PC-9 (cell line): ENCODE results near the gene DMWD.

ENCODE experiments used
- CTCF ChIP-seq: fragments of 200-600 bp; sonication (generic); conservative IDR thresholded peaks from 2 replicates; pipeline ENCODE4 v1.6.1; 2017; ENCODE audit warnings: mixed run types, antibody characterized with exemption, mild to moderate bottlenecking, moderate library complexity
- EZH2 ChIP-seq: fragments of 200-600 bp; sonication (generic); IDR thresholded peaks from 2 replicates; pipeline ENCODE4 v1.8.0; 2017; ENCODE audit warnings: antibody characterized with exemption, low read depth

GRCh38 chr19:45823182-45823581 is 30.5 kb upstream of the DMWD start:
- TF ChIP-seq CTCF (no peak), EZH2 (no peak)
